Measurements from ENCODE around the gene SERGEF.

Gene SERGEF

DNA sequence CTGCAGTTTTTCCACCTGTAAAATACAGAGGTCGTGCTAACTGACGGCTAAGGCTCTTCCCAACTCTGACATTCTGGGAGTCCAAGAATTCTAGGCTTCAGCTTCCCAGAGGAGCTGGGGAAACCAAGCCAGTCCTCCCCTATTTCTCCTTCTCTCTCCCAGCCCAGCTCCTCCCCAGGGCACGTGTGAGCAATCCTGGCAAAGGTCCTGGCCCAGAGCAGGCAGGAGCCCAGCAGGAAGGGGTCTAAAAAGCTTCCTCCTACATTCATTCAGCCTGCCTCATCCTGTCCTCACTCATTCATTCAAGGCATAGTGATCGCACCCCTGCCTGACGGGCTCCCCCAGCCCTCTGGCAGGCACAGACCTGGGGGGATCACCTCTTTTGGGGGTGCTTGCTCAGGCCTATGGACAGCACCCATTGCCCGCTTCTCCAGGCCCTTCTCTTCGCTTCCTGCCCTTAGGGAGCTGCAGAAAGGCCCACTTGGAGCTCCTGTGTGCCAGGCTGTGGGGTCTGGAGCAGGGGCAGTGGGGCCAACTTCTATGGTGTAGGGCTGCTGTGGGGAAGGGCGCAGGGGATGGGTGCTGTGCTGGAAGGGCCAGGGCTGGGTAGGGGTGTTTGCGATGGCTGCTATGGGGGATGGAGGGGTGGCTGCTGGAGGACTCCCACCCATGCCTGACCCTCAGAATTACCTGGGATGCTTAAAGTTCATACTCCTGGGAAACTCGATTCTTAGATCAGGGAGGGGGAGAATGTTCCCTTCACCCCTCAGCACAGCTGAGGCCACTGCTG, 268.5 kb downstream of the SERGEF start:
- no peak for DNase-seq

DNA sequence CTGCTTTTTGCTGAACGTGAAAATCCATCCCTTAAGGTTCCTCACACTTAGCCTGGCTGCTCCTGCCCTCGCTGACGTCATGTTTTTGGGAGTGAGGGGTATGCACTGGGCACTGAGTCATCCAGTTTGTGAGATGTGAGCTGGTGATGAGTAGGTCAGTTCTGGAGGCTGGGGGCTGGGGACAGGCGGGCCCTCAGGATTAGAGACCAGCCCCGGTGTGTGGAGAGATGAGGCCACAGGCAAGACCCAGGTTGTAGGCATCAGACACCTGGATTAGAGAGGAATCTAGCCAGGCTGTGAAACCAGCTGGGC, 269.1 kb downstream of the SERGEF start:
- no peak for DNase-seq

GRCh38 chr11:17743026-17743807, 269.6 kb downstream of the SERGEF start:
- no peak for DNase-seq

- DNase-seq = no peak
These were observed 270.8 kb downstream of the SERGEF start for GRCh38 chr11:17742019-17742418.

- no peak for DNase-seq
These were observed 271.4 kb downstream of the SERGEF start for GRCh38 chr11:17741487-17741886.

DNA sequence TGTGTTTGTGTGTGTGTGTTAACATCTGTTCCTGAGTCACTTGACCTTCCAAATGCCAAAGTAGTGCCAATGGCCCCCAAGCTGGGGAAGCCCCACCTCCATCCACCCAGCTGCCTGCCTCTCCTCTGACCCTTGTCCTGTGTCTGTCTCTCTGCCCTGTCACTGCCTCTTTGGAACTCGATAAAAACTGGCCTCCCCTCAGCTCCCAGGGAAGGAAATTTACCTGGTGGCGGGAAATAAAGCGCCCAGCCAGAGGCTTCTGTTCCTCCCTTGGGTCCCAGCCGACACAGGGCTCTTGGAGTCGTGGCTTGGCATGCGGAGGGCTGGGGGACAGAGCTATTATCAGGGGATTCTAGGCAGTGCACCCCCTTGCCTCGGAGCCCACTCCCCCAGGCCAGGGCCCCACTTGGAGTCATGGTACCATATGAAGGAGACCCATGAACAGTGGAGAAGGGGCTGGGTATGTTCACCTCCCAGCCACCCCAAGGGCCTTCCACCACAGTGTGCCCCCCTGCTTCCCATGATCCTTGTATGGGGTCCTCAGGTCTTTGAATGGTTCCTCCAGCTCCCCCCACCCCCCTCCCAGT, 272.1 kb downstream of the SERGEF start:
- DNase-seq = no peak

GRCh38 chr11:17739945-17740338, 272.9 kb downstream of the SERGEF start:
- DNase-seq = no peak

DNA sequence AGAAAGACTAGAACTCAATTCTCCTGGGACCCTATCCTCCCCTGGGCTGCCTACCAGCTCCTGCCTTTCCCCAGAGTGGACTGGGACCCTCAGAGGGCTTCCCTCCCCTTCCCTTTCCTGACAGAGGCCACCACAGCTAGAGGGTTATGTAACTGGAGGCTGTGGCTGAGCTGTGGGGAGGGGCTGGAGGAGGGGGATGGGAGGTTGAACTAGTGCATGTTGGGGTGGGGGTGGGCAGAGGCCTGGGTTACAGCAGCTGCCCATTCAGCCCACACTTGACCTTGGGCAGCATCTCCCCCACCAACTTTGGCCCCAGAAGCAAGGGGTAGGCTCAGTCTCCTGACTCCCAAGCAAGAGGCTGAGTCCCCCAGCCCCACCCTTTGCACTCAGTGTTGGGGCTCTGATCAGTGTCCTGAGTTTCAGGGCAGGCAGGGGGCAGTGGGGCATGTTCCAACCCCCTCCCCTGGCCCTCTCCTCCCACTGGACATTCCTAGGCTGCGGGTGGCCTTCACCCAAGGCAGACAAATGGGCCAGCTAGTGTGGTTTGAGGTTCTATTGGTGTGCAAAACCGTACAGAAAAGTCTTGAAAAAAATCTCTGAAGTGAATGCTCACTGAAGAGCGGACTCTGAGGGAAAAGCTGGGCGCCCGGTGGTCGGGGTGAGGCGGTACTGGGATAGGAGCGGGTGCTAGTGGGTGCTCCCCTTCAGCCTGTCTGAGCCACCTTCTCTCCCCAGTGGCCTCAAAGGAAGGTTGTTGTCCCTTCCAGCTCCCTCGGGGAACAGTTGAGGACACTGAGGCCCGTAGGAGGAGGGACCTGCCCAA, 274.5 kb downstream of the SERGEF start:
- no peak for DNase-seq

All from NCI-H2081 (cell line).